ENCODE measurements around the gene DUSP21. TPM values are rescaled to one million over a fixed set of nuclear protein-coding genes. Genes with fewer than 3 reads are reported as not detected.

DUSP21 gene
- total and polyA plus RNA-seq, 10 of the 15 experiments (the other 5 are each of a cell fraction or from before 2014, with no cell fraction given): not detected

DNA sequence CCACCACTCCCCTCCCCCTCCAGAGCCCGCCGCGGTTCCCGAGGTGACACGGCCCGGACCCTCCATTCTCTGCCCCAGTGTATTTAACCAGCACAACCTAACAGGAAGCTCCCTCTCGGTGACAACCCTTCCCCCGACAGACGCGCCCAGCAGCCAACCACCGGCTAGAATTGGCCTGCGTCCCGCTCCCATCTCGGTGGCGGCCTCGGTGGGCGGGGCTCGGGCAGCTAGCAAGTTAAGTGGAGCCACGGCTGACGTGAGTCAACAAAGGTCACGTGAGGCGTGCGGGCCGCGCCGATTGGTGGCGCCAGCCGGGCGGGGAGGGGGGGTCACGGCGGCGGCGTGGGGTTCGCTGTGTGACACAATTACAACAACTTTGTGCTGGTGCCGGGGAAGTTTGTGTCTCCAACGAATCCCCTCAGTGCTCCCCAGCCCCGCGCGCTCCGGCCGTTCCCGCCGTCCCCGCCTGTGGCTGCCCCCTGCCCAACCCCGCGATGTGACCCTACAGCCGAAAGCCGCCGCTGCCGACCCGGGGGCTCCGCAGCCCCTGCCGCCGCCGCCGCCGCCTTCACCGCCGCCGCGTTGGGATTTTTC is 29.1 kb downstream of the DUSP21 start, which contains the start of gene KDM6A:
KDM6A (plus strand) TSS at position 368 of the 594 bp plus-strand sequence. CDS start 364 bp downstream, outside the sequence.
- Histone ChIP-seq H3K4me2 (ENCODE audit: control insufficient read depth, insufficient read depth) (peak within 1 kb of the TSS; percentile 32), H3K9me3 (replicated peaks; ENCODE audit: control insufficient read depth, insufficient read depth, low read length) (no peaks in the 10 kb centered on the region; the same call in 2 of the 3 replicates), H3K36me3 (ENCODE audit: control insufficient read depth in 2 of 2, insufficient read depth in 2 of 2, low read length in 1 of 2) (no peaks in the 10 kb centered on the region; a peak in 1 of 4 replicates), H3K4me3 (peak within 1 kb of the TSS; percentile 91), H4K20me1 (ENCODE audit: control insufficient read depth, insufficient read depth) (no peaks in the 10 kb centered on the region), H3K79me2 (ENCODE audit: control insufficient read depth, insufficient read depth, low read length) (peaks cover 63% of the 10 kb centered on the region), H2AFZ (ENCODE audit: control insufficient read depth, low read depth, low read length) (peak within 1 kb of the TSS; percentile 79), H3K27me3 (replicated peaks in 1 of 2; ENCODE audit: control insufficient read depth in 2 of 2, insufficient read depth in 2 of 2, low read length in 1 of 2) (no peaks in the 10 kb centered on the region), H3K4me1 (ENCODE audit: control insufficient read depth, insufficient read depth, low read length) (no peaks in the 10 kb centered on the region), H3K9ac (ENCODE audit: control insufficient read depth, insufficient read depth, low read length) (peak within 1 kb of the TSS; percentile 91), H3K27ac (ENCODE audit: control insufficient read depth, insufficient read depth) (peak within 1 kb of the TSS; percentile 90)
- CTCF ChIA-PET: interaction anchor here (1.0 kb wide), 1 partner anchor 198 kb away, joined by 8 read pairs; no protein-coding TSS in a partner anchor
- RAD21 ChIA-PET (ENCODE audit: unreplicated experiment): interaction anchor here (0.6 to 6.1 kb wide), 14 partner anchors 24 to 1916 kb away, joined by 3 to 50 read pairs (median 4); no protein-coding TSS in a partner anchor
- intact Hi-C loops (cut with micrococcal nuclease; ENCODE audit: unreplicated experiment) (loop anchor here (2.0 kb wide), 1 partner anchor 198 kb away; no protein-coding TSS in a partner anchor), in situ Hi-C loops (cut with MboI) (no loop called here)
- peak; percentile 91 for ATAC-seq
- POLR2A ChIA-PET: interaction anchor here (0.6 to 1.3 kb wide), 10 partner anchors 9 to 202 kb away, joined by 3 to 10 read pairs (median 4); no protein-coding TSS in a partner anchor
- SMC1A ChIA-PET (ENCODE audit: uncharacterized antibody, unreplicated experiment): interaction anchor here (1.0 to 2.2 kb wide), 4 partner anchors 27 to 124 kb away, joined by 3 to 8 read pairs (median 6); no protein-coding TSS in a partner anchor
- peak; percentile 90 for FAIRE-seq
- no TSS peak for BruUV-seq (replicated peaks)
- peak; percentile 94 for DNase-seq (ENCODE audit: low read depth, low spot score)
- WGBS (ENCODE audit: insufficient coverage, insufficient replicate concordance, low lambda C conversion rate, missing lambda C conversion rate): under 1% methylated on average over 53 of the region's 61 CpGs
- TF ChIP-seq SMARCA5 (IDR thresholded peaks at IDR 0.05): no peak
- TF ChIP-seq POLR2A (IDR thresholded peaks at IDR 0.05; ENCODE audit: low read depth, low read length): peak; percentile 86
- no peak for TF ChIP-seq SREBF2 (IDR thresholded peaks at IDR 0.05; ENCODE audit: low read length)
- TF ChIP-seq STAT1 (conservative IDR thresholded peaks at IDR 0.05): no peak
- no peak for TF ChIP-seq MLLT1 (IDR thresholded peaks at IDR 0.05)
- TF ChIP-seq LARP7 (IDR thresholded peaks at IDR 0.05): no peak; the same call in 1 of the 2 replicates
- peak; percentile 91 for TF ChIP-seq CHD2 (IDR thresholded peaks at IDR 0.05; ENCODE audit: borderline replicate concordance, low read depth, low read length)
- TF ChIP-seq CHD1 (IDR thresholded peaks at IDR 0.05; ENCODE audit: low read depth, low read length): no peak
- no peak for TF ChIP-seq NBN (IDR thresholded peaks at IDR 0.05)
- TF ChIP-seq ESRRA (IDR thresholded peaks at IDR 0.05; ENCODE audit: low read length): no peak
- TF ChIP-seq ASH2L (IDR thresholded peaks at IDR 0.05; ENCODE audit: borderline replicate concordance, low read depth): no peak
- TF ChIP-seq RAD51 (IDR thresholded peaks at IDR 0.05): peak; percentile 93
- TF ChIP-seq USF1 (IDR thresholded peaks at IDR 0.05; ENCODE audit: borderline replicate concordance, extremely low read length, insufficient read depth, low read depth, low read length): peak; percentile 98
- TF ChIP-seq POLR2AphosphoS5 (IDR thresholded peaks at IDR 0.05; ENCODE audit: low read length): peak; percentile 39; the same call in 1 of the 2 replicates
- no peak for TF ChIP-seq BACH1 (IDR thresholded peaks at IDR 0.05; ENCODE audit: borderline replicate concordance)
- TF ChIP-seq NR2F1 (conservative IDR thresholded peaks at IDR 0.05): no peak; the same call in 1 of the 2 replicates
- TF ChIP-seq MEF2B (IDR thresholded peaks at IDR 0.05; ENCODE audit: partially characterized antibody, poor library complexity, severe bottlenecking): no peak
- peak; percentile 96 for TF ChIP-seq CREM (IDR thresholded peaks at IDR 0.05; ENCODE audit: low read depth)
- TF ChIP-seq ATF7 (IDR thresholded peaks at IDR 0.05; ENCODE audit: low read depth): peak; percentile 76
- TF ChIP-seq YY1 (IDR thresholded peaks at IDR 0.05; ENCODE audit: low read depth, low read length): peak; percentile 43; the same call in 1 of the 2 replicates
- TF ChIP-seq E2F8 (IDR thresholded peaks at IDR 0.05; ENCODE audit: low read depth, partially characterized antibody): no peak
